ENCODE measurements around the gene PLXNB2. TPM values are rescaled to one million over a fixed set of nuclear protein-coding genes. Genes with fewer than 3 reads are reported as not detected.

Gene PLXNB2
- polyA plus RNA-seq, 6 donors from 2014 or later, result 0.46 to 1.1 (median 0.66) TPM; not detected in 1

GRCh38 chr22:50296658-50297490 lies 10.6 kb downstream of the PLXNB2 start:
- Mint-ChIP-seq H3K9me3 (no peaks in the 10 kb centered on the region), H3K27me3 (peaks cover 11 to 36% (median 11%) of the 10 kb centered on the region in 3 donors), H3K36me3 (no peaks in the 10 kb centered on the region), H3K27ac (peak overlapping the region in 2 of 6 donors; percentile 67 to 80), H3K4me3 (peak overlapping the region in 1 of 8 donors; percentile 22), H3K4me1 (peaks cover 30 to 48% (median 32%) of the 10 kb centered on the region in 3 donors)
- ATAC-seq (ENCODE audit: low read depth in 2 of 2) (no peak), DNase-seq (no peak)

DNA sequence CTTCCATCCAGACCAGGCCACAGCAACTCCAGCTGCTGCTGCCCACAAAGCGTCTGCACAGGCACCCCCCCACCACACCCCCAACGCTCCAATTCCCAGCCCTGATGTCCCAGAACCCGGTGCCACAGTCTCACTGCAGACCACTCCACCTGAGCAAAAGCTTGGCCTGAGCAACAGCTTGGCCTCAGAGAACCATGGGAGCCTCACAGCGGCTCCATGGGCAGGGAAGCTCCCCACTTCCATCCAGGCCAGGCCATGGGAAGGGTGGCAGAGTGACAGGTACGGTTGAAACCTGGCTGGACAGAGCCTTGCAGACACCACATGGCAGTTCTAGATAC lies 13.2 kb downstream of the PLXNB2 start:
- H3K27ac Mint-ChIP-seq, result peak overlapping the region in 5 of 6 donors; percentile 49 to 94 (median 87)
- H3K4me1 Mint-ChIP-seq, result peaks cover 27 to 46% (median 29%) of the 10 kb centered on the region in 3 donors
- peak overlapping the region in 5 of 8 donors; percentile 6 to 80 (median 57) for H3K4me3 Mint-ChIP-seq
- ATAC-seq (ENCODE audit: low read depth in 2 of 2), result no peak
- DNase-seq, result no peak
- H3K9me3 Mint-ChIP-seq, result no peaks in the 10 kb centered on the region
- H3K27me3 Mint-ChIP-seq, result peaks cover 11 to 44% (median 15%) of the 10 kb centered on the region in 3 donors
- no peaks in the 10 kb centered on the region for H3K36me3 Mint-ChIP-seq

- peaks cover 25 to 42% (median 27%) of the 10 kb centered on the region in 3 donors for H3K4me1 Mint-ChIP-seq
- DNase-seq, result peak; percentile 57
- peak; percentile 32 to 42 for ATAC-seq (ENCODE audit: low read depth in 2 of 2)
- H3K36me3 Mint-ChIP-seq, result no peaks in the 10 kb centered on the region
- no peaks in the 10 kb centered on the region for H3K9me3 Mint-ChIP-seq
- H3K4me3 Mint-ChIP-seq, result peak overlapping the region in 6 of 8 donors; percentile 21 to 80 (median 52)
- peak overlapping the region in 4 of 6 donors; percentile 49 to 94 (median 88) for H3K27ac Mint-ChIP-seq
- H3K27me3 Mint-ChIP-seq, result peaks cover 11 to 45% (median 15%) of the 10 kb centered on the region in 3 donors
These were observed 13.8 kb downstream of the PLXNB2 start for GRCh38 chr22:50293441-50294318.

DNA sequence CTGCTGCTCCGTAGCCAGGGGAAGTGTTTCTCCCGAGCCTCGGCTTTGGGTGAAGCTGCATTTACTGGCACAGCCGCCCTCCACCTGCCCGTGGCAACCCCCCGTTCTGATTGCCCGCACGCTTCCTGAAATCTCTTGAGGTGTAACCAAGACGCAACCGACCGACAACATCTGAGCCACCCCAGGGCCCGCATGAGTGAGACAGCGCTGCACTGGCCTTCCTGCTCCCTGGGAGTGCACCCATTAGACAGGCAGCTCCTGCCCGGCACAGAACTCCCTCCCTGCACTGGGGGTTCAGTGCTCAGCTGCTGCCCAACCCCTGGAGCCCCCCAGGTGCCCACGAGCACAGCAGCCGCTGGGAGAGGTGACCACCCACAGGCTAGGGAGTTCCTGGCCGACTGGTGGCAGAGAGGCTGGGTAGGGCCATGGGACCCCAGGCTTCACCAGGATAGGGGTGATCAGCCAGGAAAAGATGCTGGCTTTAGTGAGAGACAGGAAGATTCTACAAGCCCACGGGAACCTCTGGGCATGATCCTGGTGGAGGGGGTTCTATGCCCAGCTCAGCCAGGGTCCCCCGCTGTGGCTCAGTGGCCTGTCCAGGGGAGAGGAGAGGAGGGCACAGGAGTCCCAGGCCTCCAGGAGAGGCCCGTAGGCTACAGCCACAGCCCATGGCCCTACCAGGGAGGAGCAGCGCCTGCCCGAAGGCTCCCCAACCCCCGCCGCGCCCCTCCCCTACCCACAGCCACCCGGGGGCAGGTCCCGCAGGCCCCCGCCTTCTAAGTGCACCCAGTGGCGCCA lies 14.6 kb downstream of the PLXNB2 start:
- Mint-ChIP-seq H3K9me3 (no peaks in the 10 kb centered on the region), H3K4me3 (peak overlapping the region; percentile 13 to 90 (median 84)), H3K36me3 (no peaks in the 10 kb centered on the region), H3K4me1 (peaks cover 25 to 40% (median 27%) of the 10 kb centered on the region in 3 donors), H3K27me3 (peaks cover 11 to 42% (median 15%) of the 10 kb centered on the region in 3 donors), H3K27ac (peak overlapping the region in 3 of 6 donors; percentile 78 to 92 (median 82))
- ATAC-seq (ENCODE audit: low read depth in 2 of 2), result peak; percentile 90
- DNase-seq, result peak; percentile 64

- ATAC-seq (ENCODE audit: low read depth in 2 of 2), result no peak
- H3K4me3 Mint-ChIP-seq, result peak overlapping the region in 1 of 8 donors; percentile 47
- no peak overlapping the region for H3K27ac Mint-ChIP-seq
- DNase-seq, result no peak
- H3K4me1 Mint-ChIP-seq, result peaks cover 21 to 30% (median 22%) of the 10 kb centered on the region in 3 donors
- H3K36me3 Mint-ChIP-seq, result no peaks in the 10 kb centered on the region
- H3K27me3 Mint-ChIP-seq, result peaks cover 5 to 35% (median 15%) of the 10 kb centered on the region in 3 donors
- no peaks in the 10 kb centered on the region for H3K9me3 Mint-ChIP-seq
These were observed 17.4 kb downstream of the PLXNB2 start for GRCh38 chr22:50289942-50290630.

- ATAC-seq (ENCODE audit: low read depth in 2 of 2) (no peak), DNase-seq (no peak)
- H3K27me3 Mint-ChIP-seq, result peaks cover 5 to 35% (median 15%) of the 10 kb centered on the region in 3 donors
- H3K4me1 Mint-ChIP-seq, result peaks cover 20 to 27% (median 22%) of the 10 kb centered on the region in 3 donors
- no peaks in the 10 kb centered on the region for H3K9me3 Mint-ChIP-seq
- no peak overlapping the region for H3K4me3 Mint-ChIP-seq
- no peak overlapping the region for H3K27ac Mint-ChIP-seq
- H3K36me3 Mint-ChIP-seq, result no peaks in the 10 kb centered on the region
These were observed 18.1 kb downstream of the PLXNB2 start for GRCh38 chr22:50289151-50289941.

- Mint-ChIP-seq H3K4me1 (peaks cover 14 to 17% (median 16%) of the 10 kb centered on the region in 3 donors), H3K36me3 (no peaks in the 10 kb centered on the region), H3K4me3 (no peak overlapping the region), H3K9me3 (no peaks in the 10 kb centered on the region), H3K27ac (no peak overlapping the region), H3K27me3 (peaks cover 4 to 32% (median 12%) of the 10 kb centered on the region in 3 donors)
- DNase-seq (no peak), ATAC-seq (ENCODE audit: low read depth in 2 of 2) (no peak)
These were observed 19.7 kb downstream of the PLXNB2 start for GRCh38 chr22:50287731-50288130.

DNA sequence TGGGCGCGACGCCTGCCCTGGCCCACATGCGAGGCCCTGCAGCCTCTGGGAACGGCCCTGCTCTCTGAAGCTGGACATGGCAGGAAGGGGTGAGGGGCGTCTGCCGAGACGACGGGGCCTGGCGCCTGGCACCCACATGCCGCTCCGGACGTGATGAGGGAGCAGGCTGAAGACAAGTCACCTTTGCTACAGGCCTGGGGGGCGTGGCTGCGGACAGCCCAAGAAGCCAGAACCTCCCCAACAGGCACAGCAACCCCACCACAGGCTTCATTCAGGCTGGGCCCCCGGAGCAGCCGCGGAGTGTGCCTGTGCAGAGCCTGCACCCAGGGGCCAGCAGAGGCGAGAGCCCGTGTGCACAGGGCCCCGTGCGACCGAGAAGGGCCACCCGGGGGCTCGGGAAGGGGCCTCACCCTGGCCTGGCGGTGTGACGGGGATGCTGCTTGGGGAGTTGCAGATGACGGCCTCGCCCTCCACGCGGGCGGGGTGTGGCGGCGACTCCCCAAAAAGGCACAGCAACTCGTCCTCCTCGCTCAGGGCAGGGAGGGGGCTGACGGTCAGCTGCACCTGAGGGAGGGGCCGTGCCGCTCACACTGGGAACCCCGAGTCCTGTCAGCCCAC lies 20.6 kb downstream of the PLXNB2 start:
- H3K36me3 Mint-ChIP-seq, result no peaks in the 10 kb centered on the region
- H3K9me3 Mint-ChIP-seq, result no peaks in the 10 kb centered on the region
- ATAC-seq (ENCODE audit: low read depth in 2 of 2), result no peak
- H3K27ac Mint-ChIP-seq, result no peak overlapping the region
- peaks cover 0 to 23% (median 3%) of the 10 kb centered on the region in 3 donors for H3K27me3 Mint-ChIP-seq
- no peak for DNase-seq
- H3K4me3 Mint-ChIP-seq, result no peak overlapping the region
- H3K4me1 Mint-ChIP-seq, result peaks cover 6 to 8% (median 7%) of the 10 kb centered on the region in 3 donors

DNA sequence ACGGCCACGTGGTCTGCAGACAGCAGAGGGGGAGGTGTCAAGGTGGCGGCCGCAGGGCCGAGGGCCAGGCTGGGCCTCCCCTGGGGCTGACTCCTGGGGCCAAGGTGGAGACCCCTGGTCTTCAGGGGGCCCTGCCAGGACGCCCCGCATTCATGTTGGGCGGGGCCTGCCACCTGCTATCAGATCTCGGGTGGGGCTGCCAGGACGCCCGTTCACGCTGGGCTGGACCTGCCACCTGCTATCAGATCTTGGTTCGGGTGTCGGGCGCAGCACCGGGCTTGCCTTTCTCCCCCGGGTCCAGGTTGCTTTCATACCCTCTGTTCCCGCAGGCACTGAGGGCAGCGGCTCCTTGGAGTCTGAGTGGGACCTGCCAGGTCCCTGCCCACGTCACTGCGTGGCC lies 21.2 kb downstream of the PLXNB2 start:
- Mint-ChIP-seq H3K27ac (no peak overlapping the region), H3K9me3 (no peaks in the 10 kb centered on the region), H3K27me3 (peaks cover 0 to 18% (median 0%) of the 10 kb centered on the region in 3 donors), H3K36me3 (no peaks in the 10 kb centered on the region), H3K4me3 (no peak overlapping the region), H3K4me1 (peaks cover 1 to 3% (median 2%) of the 10 kb centered on the region in 3 donors)
- no peak for DNase-seq
- ATAC-seq (ENCODE audit: low read depth in 2 of 2), result no peak

GRCh38 chr22:50285568-50286229 lies 21.7 kb downstream of the PLXNB2 start:
- H3K9me3 Mint-ChIP-seq, result no peaks in the 10 kb centered on the region
- peaks cover 0 to 12% (median 0%) of the 10 kb centered on the region in 3 donors for H3K27me3 Mint-ChIP-seq
- DNase-seq, result no peak
- no peaks in the 10 kb centered on the region for H3K36me3 Mint-ChIP-seq
- no peak overlapping the region for H3K27ac Mint-ChIP-seq
- H3K4me3 Mint-ChIP-seq, result no peak overlapping the region
- H3K4me1 Mint-ChIP-seq, result no peaks in the 10 kb centered on the region
- no peak for ATAC-seq (ENCODE audit: low read depth in 2 of 2)

GRCh38 chr22:50284479-50284878 lies 23.0 kb downstream of the PLXNB2 start:
- H3K4me1 Mint-ChIP-seq, result no peaks in the 10 kb centered on the region
- peaks cover 0 to 8% (median 0%) of the 10 kb centered on the region in 3 donors for H3K27me3 Mint-ChIP-seq
- no peak overlapping the region for H3K27ac Mint-ChIP-seq
- H3K4me3 Mint-ChIP-seq, result no peak overlapping the region
- H3K36me3 Mint-ChIP-seq, result no peaks in the 10 kb centered on the region
- no peak for DNase-seq
- H3K9me3 Mint-ChIP-seq, result no peaks in the 10 kb centered on the region
- no peak for ATAC-seq (ENCODE audit: low read depth in 2 of 2)

All from naive B cell (primary cell).